Rectal smooth muscle tissue (tissue), 1 donor: ENCODE data around the gene CRCP.
A peak's percentile ranks its signal among the peaks of the same experiment; 100 is the strongest.
"Not testable (repeated sequence)": the region's sequence is repeated elsewhere in the genome, so short reads cannot be mapped to it uniquely, and the experiment has no call there.

Source experiments
- H3K27ac ChIP-seq: one replicate; pipeline ENCODE4 v1.7.0; 2013; ENCODE audit warnings: low read depth, low read length, inconsistent platforms
- H3K27me3 ChIP-seq: one replicate; pipeline ENCODE4 v1.7.0; 2013; ENCODE audit warnings: low read length; ENCODE audit not compliant: control insufficient read depth, insufficient read depth
- H3K36me3 ChIP-seq: one replicate; pipeline ENCODE4 v1.7.0; 2013; ENCODE audit warnings: low read length; ENCODE audit not compliant: control insufficient read depth, insufficient read depth
- H3K4me1 ChIP-seq: one replicate; pipeline ENCODE4 v1.7.0; 2013; ENCODE audit warnings: low read length; ENCODE audit not compliant: control insufficient read depth, insufficient read depth
- H3K4me3 ChIP-seq: one replicate; pipeline ENCODE4 v1.7.0; 2013; ENCODE audit warnings: low read length
- H3K9ac ChIP-seq: one replicate; pipeline ENCODE4 v1.7.0; 2013; ENCODE audit warnings: low read length

Gene CRCP

DNA sequence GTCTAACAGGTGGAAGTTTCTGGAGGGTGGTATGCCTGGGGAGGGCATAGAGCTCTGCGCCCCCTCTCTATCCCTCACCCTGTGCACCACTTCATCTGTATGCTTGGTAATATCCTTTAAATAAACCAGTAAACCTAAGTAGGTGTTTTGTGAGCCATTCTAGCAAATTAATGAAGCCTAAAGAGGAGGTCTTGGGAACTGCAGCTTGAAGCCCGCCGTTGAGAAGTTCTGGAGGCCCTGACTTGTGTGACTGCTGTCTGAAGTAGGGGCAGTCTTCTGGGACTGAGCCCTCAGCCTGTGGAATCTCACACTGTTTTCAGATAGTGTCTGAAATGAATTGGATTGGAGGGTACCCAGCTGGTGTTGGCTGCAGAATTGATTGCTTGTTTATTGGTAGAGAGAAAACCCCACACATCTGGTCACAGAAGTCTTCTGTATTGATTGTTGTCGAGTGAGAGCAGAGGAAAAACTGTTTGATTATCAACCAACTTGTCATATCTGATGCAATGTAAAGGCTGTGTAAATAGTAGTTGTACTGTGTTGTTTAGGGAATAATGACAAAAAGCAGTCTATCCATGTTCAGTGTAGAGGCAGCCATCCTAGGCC lies 4.7 kb downstream of the CRCP start:
- no peaks in the 10 kb centered on the region for H3K27me3 ChIP-seq
- H3K4me3 ChIP-seq: no peak overlapping the region
- no peak overlapping the region for H3K9ac ChIP-seq
- H3K36me3 ChIP-seq: peaks cover 3% of the 10 kb centered on the region
- peaks cover 8% of the 10 kb centered on the region for H3K4me1 ChIP-seq
- no peak overlapping the region for H3K27ac ChIP-seq

DNA sequence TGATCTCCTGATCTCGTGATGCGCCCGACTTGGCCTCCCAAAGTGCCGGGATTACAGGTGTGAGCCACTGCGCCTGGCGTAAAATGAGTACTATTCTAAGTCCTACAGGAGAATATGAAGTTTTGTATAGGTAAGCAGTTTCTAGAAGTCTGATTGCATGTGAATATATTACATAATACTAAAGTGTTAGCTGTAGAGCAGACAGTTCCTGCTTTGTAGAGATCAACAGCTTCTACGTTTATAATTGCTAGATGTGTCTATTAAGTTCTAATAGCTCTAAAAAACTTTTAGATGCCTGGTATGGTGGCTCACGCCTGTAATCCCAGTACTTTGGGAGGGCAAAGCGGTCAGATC lies 8.5 kb downstream of the CRCP start:
- Histone ChIP-seq H3K4me3 (no peak overlapping the region), H3K27ac (no peak overlapping the region), H3K4me1 (no peaks in the 10 kb centered on the region)

DNA sequence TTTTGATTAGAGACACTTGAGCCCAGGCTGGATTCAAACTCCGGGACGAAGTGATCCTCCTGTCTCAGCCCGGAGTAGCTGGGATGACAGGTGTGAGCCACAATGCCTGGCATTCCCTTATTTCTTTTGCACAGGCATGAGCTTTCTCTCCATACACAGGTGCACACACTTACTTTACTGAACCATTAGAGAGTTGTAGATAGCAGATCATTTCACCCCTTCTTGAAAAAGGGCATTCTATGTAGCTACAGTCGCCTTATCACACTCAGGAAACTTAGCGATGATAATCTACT lies 9.9 kb downstream of the CRCP start:
- H3K27ac ChIP-seq: not testable (repeated sequence)

More for the DNA sequence above, 8.5 kb downstream of the CRCP start:
- Histone ChIP-seq H3K36me3 (peaks cover 3% of the 10 kb centered on the region), H3K9ac (no peak overlapping the region), H3K27me3 (no peaks in the 10 kb centered on the region)

DNA sequence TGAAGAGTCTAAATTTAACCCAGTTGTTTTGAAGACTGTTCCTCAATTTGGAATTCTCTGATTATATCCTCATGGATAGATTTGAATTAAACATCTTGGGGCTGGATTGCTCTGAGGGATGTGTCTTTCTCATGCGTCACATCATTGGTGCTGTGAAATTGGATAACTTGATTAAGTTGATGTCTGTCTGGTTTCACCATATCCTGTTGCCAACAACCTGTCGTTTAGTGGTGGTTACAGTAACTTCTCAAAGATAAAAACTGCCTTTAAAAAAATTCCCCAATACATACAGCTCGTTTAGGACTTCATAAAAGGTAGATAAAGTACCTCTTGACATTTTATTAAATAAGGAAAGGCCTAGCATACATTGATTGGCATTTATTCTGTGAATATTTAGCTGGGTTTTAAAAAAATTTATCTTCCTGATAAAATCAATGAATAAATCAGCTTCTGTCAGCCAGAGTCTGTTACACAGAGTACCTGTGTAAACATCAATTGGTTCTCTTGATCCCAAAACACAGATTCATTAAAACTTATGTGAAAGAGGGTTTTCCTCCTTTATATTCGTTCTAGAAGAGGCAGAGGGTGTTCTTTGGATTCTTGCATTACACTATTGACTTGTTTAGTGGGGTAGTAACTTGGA lies 10.5 kb downstream of the CRCP start:
- Histone ChIP-seq H3K27ac (no peak overlapping the region), H3K9ac (no peak overlapping the region)

More for the DNA sequence above, 9.9 kb downstream of the CRCP start:
- H3K4me3 ChIP-seq, H3K27me3 ChIP-seq, H3K36me3 ChIP-seq, H3K4me1 ChIP-seq, H3K9ac ChIP-seq: not testable (repeated sequence)

DNA sequence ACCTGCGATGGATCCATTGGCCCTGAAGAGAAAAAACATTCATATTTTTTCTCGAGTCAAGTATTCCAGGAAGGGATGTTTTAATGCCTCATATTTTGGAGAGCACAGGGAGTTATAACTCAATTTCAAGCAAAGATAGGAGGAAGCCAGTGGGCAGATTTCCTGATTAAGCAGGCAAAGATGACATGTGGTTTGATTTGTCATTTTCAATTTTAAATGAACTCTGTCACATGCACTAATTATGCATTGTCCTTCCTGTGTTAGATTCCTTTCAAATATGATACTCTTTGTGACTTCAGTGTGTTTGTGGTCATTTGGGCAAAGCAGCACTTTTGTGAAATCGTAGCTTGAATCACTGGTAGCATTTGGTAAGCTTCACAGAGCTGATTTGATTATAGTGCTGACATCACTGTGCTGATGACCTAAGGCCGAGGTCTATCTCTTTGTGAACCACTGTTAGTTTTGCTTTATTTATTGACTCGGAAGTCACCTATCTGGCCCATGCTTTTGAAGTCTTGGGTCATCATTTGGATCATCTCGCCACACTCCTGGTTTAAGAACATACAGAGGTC lies 11.2 kb downstream of the CRCP start:
- H3K36me3 ChIP-seq, H3K9ac ChIP-seq, H3K27me3 ChIP-seq, H3K4me1 ChIP-seq, H3K27ac ChIP-seq, H3K4me3 ChIP-seq: not testable (repeated sequence)

More for the DNA sequence above, 10.5 kb downstream of the CRCP start:
- Histone ChIP-seq H3K4me1 (no peaks in the 10 kb centered on the region), H3K36me3 (peaks cover 3% of the 10 kb centered on the region), H3K4me3 (no peak overlapping the region), H3K27me3 (no peaks in the 10 kb centered on the region)

DNA sequence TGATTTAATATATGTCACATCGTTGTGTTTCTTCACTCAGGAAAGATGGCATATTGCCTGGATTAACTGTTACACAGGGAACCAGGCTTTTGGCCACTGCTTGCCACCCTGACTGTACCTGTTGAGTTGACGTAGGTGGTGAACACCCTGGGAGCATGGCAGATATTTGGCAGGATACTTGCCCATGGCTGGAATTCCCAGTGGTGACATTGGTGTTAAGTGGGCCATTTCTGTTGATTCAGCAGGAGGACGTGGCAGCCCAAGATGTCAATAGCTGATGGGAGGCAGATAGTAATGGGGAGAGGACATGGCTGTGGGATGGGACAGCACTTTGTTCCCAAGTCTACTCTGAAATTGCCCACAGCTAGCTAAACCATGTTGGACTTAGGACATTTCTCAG lies 12.5 kb downstream of the CRCP start:
- not testable (repeated sequence) for H3K9ac ChIP-seq, H3K4me3 ChIP-seq, H3K27ac ChIP-seq, H3K36me3 ChIP-seq, H3K27me3 ChIP-seq, H3K4me1 ChIP-seq

DNA sequence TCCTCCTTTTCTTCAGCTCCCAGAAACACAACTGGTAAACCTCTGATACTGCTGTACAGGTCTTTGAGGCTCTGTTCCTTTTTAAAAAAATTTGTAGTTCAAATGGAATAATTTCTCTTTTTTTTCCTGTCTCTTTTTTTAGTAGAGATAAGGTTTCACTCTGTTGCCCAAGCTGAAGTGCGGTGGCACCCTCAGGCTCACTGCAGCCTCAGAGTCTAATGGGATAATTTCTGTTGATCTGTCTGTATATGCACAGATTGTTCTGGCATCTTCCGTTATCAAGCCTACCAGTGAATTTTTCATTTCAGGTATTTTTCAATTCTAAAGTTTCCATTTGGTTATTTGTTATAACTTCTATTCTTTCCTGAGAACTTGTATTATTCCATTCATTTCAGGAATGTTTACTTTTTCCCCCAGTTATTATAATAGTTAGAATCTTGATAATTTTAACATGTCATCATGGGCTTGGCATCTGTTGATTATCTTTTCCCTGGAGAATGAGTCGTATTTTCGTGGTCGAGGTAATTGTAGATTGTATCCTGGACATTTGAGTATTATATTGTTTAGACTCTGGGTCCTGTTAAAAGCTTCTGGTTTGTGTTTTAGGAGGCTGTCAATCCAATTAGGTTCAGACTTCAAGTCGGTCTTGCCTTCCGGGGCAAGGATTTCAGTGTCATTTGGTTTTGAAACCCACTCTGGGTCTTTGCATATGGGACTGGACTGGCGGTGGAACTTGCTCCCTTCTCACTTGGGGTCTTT lies 24.5 kb downstream of the CRCP start:
- H3K4me1 ChIP-seq: peaks cover 3% of the 10 kb centered on the region
- no peak overlapping the region for H3K27ac ChIP-seq
- peaks cover 17% of the 10 kb centered on the region for H3K36me3 ChIP-seq
- no peak overlapping the region for H3K9ac ChIP-seq
- H3K27me3 ChIP-seq: no peaks in the 10 kb centered on the region
- no peak overlapping the region for H3K4me3 ChIP-seq

DNA sequence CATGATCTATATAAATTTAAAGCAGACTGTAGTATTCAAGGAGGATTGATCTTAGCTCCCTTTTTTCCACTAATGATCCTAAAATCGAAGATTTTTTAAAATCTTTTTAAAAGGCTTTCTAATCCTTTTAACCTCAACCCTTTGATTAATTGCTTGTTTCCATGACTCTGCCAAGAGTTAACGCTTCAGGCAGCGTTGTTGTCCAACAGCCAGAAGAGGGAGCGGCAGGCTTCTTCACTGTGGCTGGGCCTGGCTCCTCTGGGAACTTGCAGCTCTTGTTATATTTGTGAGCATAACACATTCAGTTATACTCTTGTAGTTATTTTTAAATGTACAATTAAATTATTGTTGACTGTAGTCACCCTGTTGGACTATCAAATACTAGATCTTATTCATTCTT lies 26.3 kb downstream of the CRCP start:
- H3K27me3 ChIP-seq: no peaks in the 10 kb centered on the region
- H3K4me3 ChIP-seq: no peak overlapping the region
- peak overlapping the region; percentile 26 for H3K27ac ChIP-seq
- no peak overlapping the region for H3K9ac ChIP-seq
- peaks cover 11% of the 10 kb centered on the region for H3K36me3 ChIP-seq
- H3K4me1 ChIP-seq: peaks cover 3% of the 10 kb centered on the region

DNA sequence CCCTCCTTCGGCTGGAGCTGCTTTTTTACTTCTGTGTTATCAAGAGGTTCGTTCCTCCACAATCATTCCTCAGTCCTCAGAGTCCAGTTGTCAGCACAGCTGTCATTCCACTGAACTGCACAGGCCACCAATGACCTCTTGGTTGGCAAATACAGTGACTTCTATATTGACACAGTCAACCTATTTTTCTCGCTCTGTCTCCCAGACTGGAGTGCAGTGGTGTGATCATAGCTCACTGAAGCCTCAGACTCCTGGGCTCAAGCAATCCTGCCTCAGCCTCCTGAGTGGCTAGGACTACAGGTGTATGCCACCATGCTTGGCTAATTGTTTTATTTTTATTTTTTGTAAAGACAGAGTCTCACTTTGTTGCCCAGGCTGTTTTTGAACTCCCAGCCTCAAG lies 27.7 kb downstream of the CRCP start:
- Histone ChIP-seq H3K27ac (no peak overlapping the region), H3K4me1 (peaks cover 3% of the 10 kb centered on the region)

DNA sequence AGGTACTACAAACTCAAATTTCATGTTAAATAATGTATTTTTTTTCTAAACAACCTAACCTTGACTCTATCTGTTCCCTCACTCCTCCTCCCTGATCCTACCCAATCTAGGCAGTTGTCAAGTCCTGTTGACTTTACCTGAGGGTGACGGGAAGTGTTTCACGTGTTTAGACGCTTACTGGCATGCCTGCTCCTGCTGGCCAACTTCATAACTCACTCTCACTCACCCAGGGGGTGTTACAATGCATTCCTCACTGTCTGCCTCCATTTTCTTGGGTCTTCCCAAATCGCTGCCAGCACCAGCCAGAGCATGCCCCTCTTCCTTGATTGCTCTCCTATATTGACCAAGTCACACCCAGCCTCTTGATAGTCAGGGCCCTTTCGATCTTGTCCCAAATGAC lies 28.3 kb downstream of the CRCP start:
- Histone ChIP-seq H3K4me1 (peaks cover 3% of the 10 kb centered on the region), H3K27ac (no peak overlapping the region), H3K27me3 (no peaks in the 10 kb centered on the region), H3K9ac (no peak overlapping the region), H3K4me3 (no peak overlapping the region), H3K36me3 (peaks cover 11% of the 10 kb centered on the region)

More for the DNA sequence above, 27.7 kb downstream of the CRCP start:
- no peaks in the 10 kb centered on the region for H3K27me3 ChIP-seq
- H3K4me3 ChIP-seq: no peak overlapping the region
- H3K9ac ChIP-seq: no peak overlapping the region
- peaks cover 11% of the 10 kb centered on the region for H3K36me3 ChIP-seq

DNA sequence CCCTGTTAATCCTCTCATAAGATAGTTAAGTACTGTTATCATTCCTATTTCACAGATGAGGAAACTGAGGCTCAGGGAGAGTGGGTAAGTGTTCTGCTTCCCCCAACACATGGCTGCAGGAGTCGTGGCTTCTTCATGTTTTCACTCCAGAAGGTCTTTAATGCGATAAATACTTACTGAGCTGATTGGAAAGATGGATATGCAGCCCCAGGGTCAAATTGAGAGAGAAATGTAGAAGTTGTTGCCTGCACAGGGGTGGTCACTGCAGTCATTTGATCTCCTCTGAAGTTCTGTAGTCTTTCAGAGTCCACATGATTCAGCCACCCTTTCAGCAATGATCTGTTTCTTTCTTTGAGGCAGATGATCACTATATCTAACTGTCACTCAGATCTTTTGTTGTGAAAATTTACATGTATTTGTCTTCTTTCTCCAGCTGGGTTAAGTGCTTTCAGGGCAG lies 29.3 kb downstream of the CRCP start:
- Histone ChIP-seq H3K27ac (no peak overlapping the region), H3K4me1 (peaks cover 3% of the 10 kb centered on the region), H3K27me3 (no peaks in the 10 kb centered on the region), H3K4me3 (no peak overlapping the region), H3K36me3 (peaks cover 11% of the 10 kb centered on the region), H3K9ac (no peak overlapping the region)

DNA sequence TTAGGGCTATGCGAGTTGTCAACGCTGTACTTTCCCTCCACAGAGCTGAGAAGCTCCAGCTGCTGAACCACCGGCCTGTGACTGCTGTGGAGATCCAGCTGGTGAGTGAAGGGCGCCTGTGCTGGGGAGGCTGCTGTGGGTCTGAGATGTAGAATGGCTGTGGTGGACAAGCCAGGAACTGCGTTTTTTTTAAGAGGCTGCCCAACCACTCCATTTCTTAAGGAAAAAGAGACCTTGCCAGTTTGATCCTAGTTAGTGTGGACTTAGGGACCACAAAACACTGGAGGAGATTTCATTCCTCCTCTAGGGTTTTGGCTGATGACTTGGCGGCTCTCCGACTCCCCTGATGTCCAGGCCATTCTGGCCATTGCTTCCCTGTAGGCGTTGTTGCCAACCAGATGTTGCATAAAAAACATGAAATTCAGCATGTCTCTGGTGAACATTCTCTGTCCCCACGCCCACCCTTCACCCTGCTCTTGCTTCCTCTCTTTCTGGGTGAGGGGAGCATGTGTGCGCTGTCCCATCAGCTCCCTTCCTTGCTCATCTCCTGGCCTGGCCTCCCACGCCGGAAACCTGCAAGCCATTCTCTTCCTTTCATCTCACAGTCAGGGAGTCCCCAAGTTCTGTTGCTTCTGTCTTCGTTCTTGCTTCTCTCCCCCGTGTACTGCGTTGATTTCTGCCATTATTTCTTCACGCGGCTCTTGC lies 30.9 kb downstream of the CRCP start:
- no peak overlapping the region for H3K9ac ChIP-seq
- peak overlapping the region; percentile 62 for H3K27ac ChIP-seq
- peaks cover 3% of the 10 kb centered on the region for H3K4me1 ChIP-seq
- H3K36me3 ChIP-seq: peaks cover 11% of the 10 kb centered on the region
- no peak overlapping the region for H3K4me3 ChIP-seq
- H3K27me3 ChIP-seq: no peaks in the 10 kb centered on the region
